Hematopoietic multipotent progenitor cell treated with erythropoietin and hydrocortisone succinate and interleukin-3 and kit ligand, for 15 days (in vitro differentiated cells): ENCODE measurements around the gene IL13RA1.
"Not testable (repeated sequence)": the region's sequence is repeated elsewhere in the genome, so short reads cannot be mapped to it uniquely, and the experiment has no call there.

Experiments used
- DNase-seq: peaks from one replicate; pipeline ENCODE4 v3.0.0-alpha.2; 2015; ENCODE audit warnings: low spot score

The IL13RA1 gene

DNA sequence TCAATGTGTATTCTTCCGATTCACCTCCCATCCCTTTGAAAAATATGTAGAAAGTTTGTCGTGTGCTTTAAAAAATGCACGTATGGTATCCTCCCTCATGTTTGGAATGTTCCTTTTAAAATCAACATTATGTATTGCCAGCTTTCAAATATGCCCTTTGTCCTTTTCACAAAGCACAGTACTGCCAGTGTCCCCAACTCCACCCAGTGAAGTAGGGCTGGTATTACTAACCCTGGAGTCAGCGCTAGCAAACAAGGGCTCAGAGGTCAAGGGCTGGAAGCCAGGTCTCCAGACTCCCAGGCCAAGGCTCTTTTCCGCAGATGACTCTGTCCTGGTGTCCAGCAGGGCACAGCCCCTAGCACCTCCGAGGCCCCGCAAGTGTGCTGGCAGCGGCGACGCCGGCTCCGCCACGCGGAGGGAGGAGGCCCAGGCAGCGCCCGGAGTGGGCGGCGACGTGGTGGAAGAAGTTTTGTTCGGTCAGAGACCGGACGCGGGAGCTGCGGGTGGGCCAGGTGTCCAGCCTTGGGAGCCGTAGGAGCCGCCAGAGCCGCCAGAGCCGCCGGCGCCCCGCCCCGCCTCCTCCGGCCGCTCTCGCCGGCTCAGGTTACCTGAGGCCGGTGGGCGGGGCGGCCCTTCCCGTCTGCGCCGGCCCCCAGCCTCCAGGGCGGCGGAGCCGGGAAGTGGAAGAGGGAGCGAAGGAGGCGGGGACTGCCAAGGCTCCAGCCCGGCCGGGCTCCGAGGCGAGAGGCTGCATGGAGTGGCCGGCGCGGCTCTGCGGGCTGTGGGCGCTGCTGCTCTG lies at the start of gene IL13RA1:
IL13RA1 (plus strand) TSS at position 720 of the 799 bp plus-strand sequence; CDS start at position 753, 33 bp downstream.
- DNase-seq: no peak

DNA sequence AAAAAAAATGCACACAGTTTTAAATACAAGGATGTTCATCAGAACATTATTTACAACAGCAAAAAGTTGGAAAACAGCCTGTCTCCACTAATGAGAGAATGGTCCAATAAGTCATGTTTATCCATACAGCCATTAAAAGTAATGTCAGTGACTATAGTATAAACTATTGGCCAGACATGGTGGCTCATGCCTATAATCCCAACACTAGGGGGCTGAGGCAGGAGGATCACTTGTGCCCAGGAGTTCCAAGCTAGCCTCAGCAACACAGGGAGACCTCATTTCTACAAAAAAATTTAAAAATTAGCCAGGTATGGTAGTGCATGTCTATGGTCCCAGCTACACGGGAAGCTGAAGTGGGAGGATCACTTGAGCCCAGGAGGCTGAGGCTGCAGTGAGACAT lies 48.1 kb upstream of the IL13RA1 start:
- no peak for DNase-seq

DNA sequence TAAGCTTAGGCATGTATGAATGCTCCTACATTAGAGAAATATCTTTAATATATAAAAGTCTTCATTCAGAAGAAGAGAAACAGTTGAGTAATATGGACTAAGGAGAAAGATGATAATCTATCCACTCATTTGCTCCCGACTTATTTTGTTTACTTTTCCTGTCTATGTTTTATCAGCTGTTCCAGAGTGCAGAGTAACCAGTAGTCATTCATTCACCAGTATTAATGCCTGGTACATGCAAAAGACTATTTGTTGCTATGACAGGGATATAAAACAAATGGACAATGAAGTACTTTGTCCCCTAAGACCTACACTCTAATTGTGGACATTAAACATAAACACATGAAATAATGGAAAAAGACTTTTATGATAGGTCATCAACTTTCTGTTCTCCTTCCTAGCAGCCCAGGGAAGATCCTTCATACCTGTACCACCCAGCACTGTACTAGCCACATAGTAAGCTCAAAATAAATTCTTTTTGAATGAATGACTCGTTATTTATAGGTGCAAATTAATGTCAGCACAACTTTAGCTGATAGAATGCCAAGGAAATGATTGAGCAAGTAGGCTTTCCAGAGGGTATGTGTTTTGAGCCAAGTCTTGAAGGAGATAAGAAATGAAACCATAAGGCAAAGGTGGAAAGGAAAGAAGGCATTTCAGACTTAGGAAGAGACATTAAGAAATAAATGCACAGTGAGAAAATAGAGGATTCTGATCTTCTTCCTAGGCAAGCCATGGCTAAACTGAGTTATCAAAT lies 45.0 kb upstream of the IL13RA1 start:
- no peak for DNase-seq

- no peak for DNase-seq
Observed at GRCh38 chrX:118685393-118685792, 42.0 kb upstream of the IL13RA1 start.

DNA sequence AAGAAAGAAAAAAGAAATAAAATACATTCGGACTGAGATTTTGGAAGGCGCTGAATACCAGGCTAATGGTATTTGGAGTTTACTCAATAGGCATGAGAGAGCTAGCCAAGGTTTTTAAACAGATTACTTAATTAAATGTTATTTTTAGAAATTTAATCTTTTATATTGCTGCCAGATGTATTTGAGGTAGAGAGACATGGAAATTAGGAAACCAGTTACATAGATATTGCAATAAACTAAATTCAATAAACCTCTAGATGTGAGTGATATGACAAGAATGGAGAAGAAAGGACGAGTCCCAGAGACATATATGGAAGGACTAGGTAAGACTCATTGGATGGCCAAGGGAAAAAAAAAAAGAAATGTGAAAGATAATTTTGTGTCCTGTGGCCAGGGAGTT lies 38.5 kb upstream of the IL13RA1 start:
- DNase-seq: no peak

DNA sequence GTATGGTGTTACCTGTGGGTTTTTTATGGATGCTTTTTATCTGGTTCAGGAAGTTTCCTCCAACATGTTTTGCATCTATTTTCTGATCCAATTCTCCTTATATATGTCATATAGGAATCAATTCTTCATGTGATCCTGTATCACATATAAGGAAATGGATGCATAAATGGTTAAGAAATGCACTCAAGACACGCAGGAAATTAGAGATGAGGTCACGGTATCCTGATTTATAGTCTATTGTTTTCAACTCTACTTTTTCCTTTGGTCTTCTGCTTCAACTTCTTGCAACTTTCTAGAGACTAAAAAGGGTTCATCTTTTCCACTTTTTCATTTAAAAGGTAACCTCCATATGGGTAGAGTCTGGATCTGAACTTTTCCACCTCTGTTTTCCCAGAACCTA lies 33.6 kb upstream of the IL13RA1 start:
- no peak for DNase-seq

- no peak for DNase-seq
Observed at GRCh38 chrX:118694638-118695037, 32.8 kb upstream of the IL13RA1 start.

- DNase-seq: no peak
Observed at GRCh38 chrX:118698516-118699170, 28.8 kb upstream of the IL13RA1 start.

GRCh38 chrX:118702741-118703140 lies 24.7 kb upstream of the IL13RA1 start:
- DNase-seq: no peak

DNA sequence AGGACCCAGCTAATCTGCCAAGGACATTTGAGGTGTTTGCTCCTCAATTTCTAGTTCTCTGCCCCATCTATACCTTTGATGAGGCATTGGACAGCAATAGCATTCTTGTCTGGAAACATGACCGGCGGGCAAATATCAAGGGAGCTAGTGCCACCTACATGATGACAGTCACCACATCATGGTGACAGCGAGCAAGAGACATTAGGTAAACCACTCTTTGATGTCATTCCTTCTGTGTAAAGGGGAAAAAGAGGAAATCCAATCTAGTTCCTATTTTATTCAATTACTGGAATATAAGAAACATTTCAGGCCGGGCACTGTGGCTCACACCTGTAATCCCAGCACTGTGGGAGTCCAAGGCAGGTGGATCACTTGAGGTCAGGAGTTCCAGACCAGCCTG lies 20.7 kb upstream of the IL13RA1 start:
- DNase-seq: no peak

DNA sequence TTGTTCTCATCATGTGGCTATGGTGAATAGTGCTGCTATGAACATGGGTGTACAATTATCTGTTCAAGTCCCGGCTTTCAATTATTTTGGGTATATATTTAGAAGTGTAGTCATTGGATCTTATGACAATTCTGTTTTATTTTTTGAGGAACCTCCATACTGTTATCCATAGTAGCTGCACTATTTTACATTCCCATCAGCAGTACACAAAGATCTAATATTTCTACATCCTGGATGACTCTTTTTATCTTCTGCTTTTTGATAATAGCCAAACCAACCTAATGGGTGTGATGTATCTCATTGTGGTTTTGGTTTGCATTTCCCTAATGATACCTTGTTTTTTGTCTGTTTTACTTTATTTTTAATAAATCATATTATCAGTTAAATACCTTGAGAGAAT lies 12.9 kb upstream of the IL13RA1 start:
- no peak for DNase-seq

GRCh38 chrX:118715917-118716316 lies 11.5 kb upstream of the IL13RA1 start:
- not testable (repeated sequence) for DNase-seq

DNA sequence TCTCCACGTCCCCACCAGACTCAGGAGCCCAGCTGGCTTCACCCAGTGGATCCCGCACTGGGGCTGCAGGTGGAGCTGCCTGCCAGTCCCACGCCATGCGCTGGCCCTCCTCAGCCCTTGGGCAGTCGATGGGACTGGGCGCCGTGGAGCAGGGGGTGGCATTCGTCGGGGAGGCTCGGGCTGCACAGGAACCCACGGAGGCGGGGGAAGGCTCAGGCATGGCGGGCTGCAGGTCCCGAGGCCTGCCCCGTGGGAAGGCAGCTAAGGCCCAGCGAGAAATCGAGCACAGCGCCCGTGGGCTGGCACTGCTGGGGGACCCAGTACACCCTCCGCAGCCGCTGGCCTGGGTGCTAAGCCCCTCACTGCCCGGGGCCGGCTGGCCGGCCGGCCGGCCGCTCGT lies 10.6 kb upstream of the IL13RA1 start:
- not testable (repeated sequence) for DNase-seq

DNA sequence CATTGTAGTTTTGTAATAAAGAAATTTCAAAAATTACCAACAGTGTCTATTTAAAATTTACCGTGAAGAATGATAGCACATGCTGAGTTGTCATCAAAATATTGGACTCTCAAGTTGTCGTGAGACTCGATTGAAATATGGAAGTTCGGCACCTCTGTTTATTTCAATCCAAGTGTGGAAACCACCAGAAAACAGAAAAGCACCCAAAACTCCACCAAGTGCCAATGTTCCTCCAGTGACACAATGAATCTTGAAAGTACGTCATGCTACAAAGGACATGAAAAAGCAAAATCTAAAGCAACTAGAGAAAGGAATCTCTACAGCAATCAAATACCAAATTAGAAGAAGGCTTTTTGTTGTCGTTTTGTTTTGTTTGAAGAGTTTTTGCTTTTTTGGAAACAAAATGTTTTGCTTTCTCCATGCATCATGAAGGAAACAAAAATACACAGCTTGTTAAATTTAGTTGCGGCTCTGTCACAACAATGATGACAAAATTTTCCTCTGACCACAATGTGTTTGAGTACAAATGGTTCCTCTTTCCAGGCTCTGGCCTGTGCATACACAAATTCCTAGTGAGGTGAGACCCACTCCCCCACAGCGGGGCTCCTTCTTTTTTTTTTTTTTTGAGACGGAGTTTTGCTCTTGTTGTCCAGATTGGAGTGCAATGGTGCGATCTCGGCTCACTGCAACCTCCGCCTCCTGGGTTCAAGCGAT lies 9.6 kb upstream of the IL13RA1 start:
- DNase-seq: no peak

GRCh38 chrX:118718737-118719136 lies 8.7 kb upstream of the IL13RA1 start:
- no peak for DNase-seq

DNA sequence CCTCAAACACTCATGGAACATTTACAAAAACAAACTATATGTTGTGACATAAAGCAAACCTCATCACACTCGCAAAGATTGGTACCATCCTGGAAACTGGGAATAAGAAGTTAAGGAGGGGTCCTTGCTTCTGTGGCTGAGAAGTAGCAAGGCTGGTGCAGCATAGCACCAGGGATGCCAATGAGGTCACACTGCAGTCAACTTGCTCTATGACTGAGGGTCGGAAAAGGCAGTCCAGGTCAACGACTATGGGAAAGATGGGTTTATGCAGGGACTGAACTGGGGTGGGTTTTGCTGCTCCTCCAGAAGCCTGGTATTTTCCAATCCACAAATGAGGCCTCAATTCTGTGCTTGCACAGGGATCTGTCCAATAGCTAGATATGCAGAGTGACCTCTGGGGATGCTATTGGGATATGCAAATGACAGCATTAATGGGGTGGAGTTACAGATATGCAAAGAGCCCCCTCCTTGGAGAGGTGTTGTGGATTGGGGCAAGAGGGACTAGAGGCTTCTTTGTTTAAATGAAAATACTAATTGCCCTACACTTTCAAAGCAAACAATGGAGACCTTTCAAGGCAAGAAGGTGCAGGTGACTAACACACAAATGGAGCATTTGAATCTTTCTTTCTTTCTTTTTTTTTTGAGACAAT lies 7.2 kb upstream of the IL13RA1 start:
- no peak for DNase-seq

- no peak for DNase-seq
Observed at GRCh38 chrX:118723376-118723775, 4.0 kb upstream of the IL13RA1 start.

DNA sequence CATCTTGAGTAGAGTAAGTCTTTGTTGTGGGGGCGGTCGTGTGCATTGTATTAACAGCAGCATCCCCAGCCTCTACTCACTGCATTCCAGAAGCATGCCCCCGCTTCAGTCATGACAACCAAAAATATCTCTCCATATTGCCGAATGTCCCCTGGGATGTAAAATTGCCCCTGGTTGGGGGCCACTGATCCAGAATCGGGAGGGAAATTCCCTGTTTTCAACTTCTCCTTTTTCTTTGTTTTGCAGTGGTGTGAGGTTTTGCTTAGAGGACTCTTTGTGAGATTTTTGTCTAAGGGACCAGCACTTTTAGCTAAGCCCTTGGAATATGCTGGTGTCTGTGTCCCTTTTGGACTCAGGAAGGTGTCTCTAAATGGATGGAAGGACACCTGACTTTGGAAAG lies 3.0 kb upstream of the IL13RA1 start:
- no peak for DNase-seq

- no peak for DNase-seq
Observed at GRCh38 chrX:118724775-118725174, 2.6 kb upstream of the IL13RA1 start.

GRCh38 chrX:118726396-118726795 lies 1.0 kb upstream of the IL13RA1 start:
- DNase-seq: no peak

DNA sequence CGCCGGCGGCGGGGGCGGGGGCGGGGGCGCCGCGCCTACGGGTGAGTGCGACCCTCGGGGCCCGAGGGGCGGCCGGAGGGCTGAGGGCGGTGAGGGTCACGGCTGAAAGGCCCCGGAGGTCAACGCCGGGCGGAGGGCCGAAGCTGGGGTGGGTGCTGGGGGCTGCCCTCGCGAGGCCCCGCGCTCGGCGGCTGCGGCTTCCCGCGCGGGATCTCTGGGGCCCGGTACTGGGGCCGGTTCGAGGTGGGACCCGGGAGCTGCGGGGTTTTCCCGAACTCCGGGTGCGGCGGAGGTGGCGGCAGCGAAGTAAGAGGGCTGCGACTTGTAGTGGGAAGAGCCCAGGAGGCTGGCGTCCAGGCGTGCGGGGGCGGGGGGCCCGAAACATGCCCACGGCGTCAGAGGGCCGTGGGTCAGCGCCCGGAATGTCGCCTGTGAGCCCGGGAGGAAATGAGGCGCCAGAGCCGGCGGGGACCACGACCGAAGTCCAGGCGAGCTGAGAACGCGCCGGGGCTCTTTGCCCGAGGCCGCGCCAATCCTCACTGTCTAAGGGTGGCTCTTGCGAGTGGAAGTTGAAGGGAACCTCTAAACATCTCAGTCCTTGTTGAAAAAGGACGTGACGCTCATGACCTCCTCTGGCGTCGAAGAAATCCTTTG lies 407 bp downstream of the IL13RA1 start:
- no peak for DNase-seq
